NCI-H524 treated with DMSO at 0.1 percent for 48 hours (cell line): ENCODE data around the gene SEMA6B.
"Not testable (repeated sequence)": the region's sequence is repeated elsewhere in the genome, so short reads cannot be mapped to it uniquely, and the experiment has no call there.

Source experiments
- DNase-seq: peaks from one replicate; lab custom pipeline; 2025; lab: John Stamatoyannopoulos, UW

SEMA6B gene

GRCh38 chr19:4559569-4559968, at the start of gene SEMA6B:
SEMA6B (minus strand) TSS chr19:4559684; CDS start chr19:4558457, 1,227 bp downstream.
- DNase-seq, result no peak

- peak; percentile 70 for DNase-seq
These were observed 47.6 kb upstream of the SEMA6B start for GRCh38 chr19:4606921-4607678.

- DNase-seq, result no peak
These were observed 46.7 kb upstream of the SEMA6B start for GRCh38 chr19:4606181-4606580.

- no peak for DNase-seq
These were observed 45.4 kb upstream of the SEMA6B start for GRCh38 chr19:4604912-4605311.

GRCh38 chr19:4602915-4603314, 43.4 kb upstream of the SEMA6B start:
- no peak for DNase-seq

GRCh38 chr19:4602173-4602788, 42.8 kb upstream of the SEMA6B start:
- no peak for DNase-seq

GRCh38 chr19:4600893-4601292, 41.4 kb upstream of the SEMA6B start:
- DNase-seq, result no peak

GRCh38 chr19:4600082-4600481, 40.6 kb upstream of the SEMA6B start:
- DNase-seq, result no peak

GRCh38 chr19:4598712-4599111, 39.2 kb upstream of the SEMA6B start:
- no peak for DNase-seq

- DNase-seq, result no peak
These were observed 38.6 kb upstream of the SEMA6B start for GRCh38 chr19:4597975-4598671.

- no peak for DNase-seq
These were observed 37.9 kb upstream of the SEMA6B start for GRCh38 chr19:4597278-4597974.

- DNase-seq, result peak; percentile 37
These were observed 36.8 kb upstream of the SEMA6B start for GRCh38 chr19:4596033-4596904.

GRCh38 chr19:4595158-4595557, 35.7 kb upstream of the SEMA6B start:
- not testable (repeated sequence) for DNase-seq

- DNase-seq, result no peak
These were observed 34.7 kb upstream of the SEMA6B start for GRCh38 chr19:4594201-4594600.

- DNase-seq, result no peak
These were observed 33.9 kb upstream of the SEMA6B start for GRCh38 chr19:4593409-4593851.

- peak; percentile 45 for DNase-seq
These were observed 33.0 kb upstream of the SEMA6B start for GRCh38 chr19:4592445-4592844.

- no peak for DNase-seq
These were observed 31.8 kb upstream of the SEMA6B start for GRCh38 chr19:4591320-4591719.

GRCh38 chr19:4590559-4590958, 31.1 kb upstream of the SEMA6B start:
- no peak for DNase-seq

GRCh38 chr19:4589579-4590410, 30.3 kb upstream of the SEMA6B start:
- no peak for DNase-seq

GRCh38 chr19:4588291-4588761, 28.8 kb upstream of the SEMA6B start:
- no peak for DNase-seq
